NCI-H146 treated with DMSO at 0.1 percent for 48 hours (cell line): Measurements from ENCODE around the gene TSPAN11.
A peak's percentile ranks its signal among the peaks of the same experiment; 100 is the strongest.

Source experiments
- DNase-seq: peaks from one replicate; lab custom pipeline; 2025; ENCODE audit not compliant: unreplicated experiment; lab: John Stamatoyannopoulos, UW

The TSPAN11 gene

DNA sequence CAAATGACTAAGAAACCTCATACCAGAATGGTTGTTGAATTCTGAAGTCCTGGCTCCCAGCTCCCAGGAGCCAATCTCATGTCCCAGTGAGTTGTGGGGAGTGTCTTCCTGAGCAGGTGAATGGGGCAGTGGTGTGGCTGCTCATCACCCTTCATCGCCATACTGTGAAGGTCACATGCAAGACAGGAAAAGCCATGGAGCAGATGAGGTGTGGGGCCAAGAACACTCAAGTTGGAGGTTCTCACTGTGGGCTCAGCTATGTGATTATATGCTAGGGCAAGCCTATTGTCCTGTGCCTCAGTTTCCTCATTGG, 16.6 kb upstream of the TSPAN11 start:
- no peak for DNase-seq

DNA sequence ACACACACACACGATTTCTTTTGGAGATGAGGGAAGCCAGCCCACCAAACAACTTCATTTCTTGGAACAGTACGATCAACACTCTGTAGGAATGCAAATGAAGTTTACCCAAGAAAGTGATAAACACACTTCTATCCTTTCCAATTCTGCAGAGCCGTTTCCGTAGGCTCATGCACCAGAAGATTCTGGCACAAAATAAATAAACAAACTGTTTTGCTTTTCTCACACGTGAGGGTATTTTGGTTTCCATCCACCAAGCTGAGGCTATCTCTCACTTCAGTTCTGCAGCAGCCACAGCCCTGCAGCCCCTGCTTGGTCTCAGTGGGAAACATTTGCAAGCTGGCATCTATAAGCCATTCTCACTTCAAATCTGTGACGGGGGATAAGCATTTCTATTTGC, 15.3 kb upstream of the TSPAN11 start:
- no peak for DNase-seq

DNA sequence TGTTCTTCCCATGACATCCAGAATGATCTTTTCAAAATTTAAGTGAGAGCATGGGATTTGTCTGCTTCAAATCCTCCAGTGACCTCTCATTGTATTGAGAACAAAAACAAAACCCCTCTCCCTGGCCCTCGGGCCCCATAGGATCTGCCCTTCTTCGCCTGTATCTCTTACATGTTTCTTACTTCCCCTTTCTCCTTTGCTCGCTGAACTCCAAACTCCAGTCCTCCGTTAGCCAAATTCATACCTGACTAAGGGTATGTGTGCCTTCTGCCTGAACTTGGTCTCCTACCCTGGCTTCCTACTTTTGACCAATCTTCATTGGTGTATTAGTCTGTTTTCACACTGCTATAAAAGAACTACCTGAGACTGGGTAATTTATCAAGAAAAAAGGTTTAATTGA, 13.2 kb upstream of the TSPAN11 start:
- no peak for DNase-seq

DNA sequence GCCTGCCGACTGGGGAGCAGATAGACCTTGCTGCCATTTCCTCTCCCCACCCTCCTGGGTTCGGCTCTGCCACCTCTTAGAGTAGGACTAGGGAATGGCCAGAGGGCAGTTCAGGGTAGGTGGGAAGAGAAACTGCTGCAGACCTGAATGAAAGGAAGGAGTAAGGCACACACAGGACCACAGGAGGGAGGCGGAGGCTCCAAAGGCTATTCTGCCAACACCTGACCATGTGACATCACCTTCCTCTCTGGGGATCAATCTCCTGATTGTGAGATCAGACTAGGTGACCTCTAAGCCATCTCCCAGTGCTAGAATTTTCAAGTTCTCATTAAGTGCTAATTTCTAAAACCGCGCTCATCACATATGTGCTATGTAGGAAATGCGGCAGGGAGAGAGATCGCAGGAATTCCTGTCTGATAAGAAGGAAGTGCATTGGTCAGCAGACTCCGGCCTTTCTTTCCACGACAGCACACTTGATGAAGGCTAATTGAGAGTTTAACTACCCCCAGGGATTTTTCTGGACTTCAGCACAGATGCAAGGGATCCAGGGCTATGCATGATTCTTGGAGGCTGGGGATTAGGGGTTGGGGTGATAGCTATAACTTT, 11.5 kb upstream of the TSPAN11 start:
- DNase-seq: no peak

DNA sequence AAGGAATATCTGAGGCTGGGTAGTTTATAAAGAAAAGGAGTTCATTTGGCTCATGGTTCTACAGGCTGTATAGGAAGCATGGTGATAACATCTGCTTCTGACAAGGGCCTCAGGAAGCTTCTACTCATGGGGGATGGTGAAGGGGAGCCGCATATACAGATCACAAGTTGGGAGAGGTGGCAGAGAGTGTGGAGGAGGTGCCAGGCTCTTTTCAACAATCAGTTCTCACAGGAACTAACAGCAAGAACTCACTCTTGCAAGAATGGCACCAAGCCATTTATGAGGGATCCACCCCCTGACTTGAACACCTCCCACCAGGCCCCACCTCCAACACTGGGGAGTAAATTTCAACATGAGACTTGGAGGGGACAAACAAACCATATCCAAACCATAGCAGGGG, 3.5 kb upstream of the TSPAN11 start:
- no peak for DNase-seq

DNA sequence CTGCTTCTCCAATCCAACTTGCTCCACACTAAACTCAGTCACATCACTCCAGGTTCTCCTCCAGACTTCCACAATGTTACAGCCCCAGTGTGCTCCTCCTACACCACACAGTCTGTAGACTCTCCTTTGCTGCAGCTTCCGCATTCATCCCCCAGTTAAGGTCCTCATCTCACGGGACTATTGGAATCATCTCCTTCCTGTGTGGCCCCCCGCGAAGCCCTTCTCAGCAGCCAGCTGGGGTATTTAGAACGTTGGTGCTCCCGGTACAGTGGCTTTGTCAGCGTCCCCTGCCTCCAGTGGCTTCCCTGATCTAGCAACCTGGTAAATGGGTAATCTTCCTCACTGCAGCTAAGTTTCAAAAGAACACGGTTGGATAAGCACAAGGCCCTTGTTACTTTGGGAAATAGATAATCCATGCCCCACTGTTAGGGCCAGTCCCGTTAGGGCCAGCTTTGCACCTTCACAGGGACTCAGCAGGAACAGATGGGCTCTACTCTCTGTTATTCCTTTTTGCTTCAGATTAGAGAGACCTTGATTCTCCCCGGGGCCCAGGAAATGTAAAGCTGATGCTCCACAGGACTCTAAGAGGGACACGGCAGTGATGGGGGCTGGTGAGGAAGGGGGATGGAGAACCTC, 823 bp upstream of the TSPAN11 start:
- DNase-seq: no peak

DNA sequence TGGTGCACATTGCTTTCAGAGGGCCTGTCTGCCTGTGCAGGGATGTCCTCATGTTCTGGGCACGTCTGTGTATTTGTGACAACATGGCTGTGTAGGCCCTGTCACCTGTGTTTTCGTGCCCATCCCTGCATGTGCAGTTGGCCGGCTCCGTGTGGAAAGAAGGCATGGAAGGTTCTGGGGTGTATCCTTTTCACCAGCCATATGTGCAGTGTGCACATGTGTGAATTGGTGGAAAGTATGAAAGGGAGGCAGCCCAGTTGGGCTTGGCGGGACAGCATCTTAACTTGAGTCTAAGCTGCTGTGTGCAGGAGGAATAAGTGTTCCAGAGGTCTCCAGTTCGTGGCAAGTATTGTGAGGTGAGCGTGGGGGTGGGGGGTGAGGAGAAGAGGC, 669 bp downstream of the TSPAN11 start:
- no peak for DNase-seq

DNA sequence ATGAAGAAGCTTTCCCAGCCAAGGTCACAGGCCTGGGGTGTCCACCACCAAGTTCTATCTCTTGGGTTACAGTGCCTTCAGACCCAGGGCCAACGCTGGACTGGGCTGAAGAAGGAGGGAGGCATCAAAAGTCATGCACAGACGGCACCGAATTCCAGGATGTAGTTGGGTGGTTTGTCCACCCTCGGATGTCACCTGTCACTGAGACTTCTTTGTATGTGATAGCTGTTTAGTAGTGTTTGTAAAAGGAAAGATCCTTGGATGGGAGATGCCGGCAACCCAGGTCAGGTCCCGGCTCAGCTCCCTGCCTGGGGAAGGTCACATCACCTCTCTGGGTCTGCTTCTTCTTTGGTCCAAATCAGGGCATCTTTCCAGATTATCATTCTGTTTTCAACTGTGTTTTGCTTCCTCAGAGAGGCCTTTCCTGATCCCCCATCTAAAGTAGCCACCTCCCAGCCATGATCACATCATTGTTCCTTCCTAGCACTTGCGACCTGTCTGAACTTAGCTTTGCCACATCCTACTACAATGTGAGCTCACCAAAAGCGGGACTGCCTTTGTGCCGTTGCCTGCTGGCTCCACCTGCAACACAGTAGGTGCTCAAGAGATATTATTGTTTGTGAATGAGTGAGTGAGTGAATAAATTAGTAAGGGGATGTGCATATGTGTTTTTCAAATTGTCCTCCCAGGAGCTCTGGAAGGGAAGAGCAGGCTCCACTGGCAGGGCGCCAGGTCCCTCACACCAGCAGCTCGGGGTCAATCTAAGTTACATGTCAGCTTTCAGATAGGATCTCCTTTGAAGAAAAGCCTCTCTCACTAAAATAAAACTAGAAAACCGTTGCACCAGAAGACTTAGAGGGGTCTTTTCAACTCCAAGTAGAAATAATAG, 2.1 kb downstream of the TSPAN11 start:
- peak; percentile 55 for DNase-seq

DNA sequence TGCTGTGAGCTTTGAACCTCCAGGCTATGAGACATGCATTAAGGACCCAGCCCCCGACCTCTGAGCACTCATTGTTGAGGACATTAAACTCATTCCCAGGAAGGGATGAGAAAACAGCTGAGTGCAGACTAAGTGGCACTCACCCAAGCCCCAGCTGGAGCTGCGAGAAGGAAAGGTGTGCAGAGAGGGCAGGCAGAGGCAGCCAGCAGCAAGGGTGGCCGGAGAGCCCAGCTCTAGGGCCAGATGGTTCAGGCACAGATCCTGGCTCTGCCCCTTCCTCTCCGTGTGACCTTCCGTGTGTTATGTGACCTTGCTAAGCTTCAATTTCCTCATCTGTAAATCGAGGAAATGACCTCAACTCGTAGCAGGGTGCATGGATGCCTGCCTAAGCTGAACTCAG, 3.7 kb downstream of the TSPAN11 start:
- DNase-seq: no peak

DNA sequence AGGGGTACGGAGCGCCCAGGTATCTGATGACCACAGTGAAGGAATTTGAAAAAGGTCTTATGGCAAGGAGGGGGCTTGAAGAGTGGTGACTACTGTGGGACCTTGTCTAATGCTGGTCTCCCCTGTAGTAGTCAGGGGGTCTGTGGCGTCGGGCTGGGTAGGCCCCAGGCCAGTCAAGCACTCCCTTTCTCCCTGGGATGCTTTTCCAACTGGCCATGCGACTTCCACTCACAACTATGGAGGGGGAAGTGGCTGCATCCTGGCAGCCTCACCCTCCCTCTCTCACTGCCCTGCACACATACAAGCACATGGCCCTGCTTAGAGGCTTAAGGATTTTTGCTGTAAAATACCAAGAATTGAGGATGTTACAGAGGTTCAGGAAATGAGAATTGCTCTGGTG, 4.1 kb downstream of the TSPAN11 start:
- no peak for DNase-seq

DNA sequence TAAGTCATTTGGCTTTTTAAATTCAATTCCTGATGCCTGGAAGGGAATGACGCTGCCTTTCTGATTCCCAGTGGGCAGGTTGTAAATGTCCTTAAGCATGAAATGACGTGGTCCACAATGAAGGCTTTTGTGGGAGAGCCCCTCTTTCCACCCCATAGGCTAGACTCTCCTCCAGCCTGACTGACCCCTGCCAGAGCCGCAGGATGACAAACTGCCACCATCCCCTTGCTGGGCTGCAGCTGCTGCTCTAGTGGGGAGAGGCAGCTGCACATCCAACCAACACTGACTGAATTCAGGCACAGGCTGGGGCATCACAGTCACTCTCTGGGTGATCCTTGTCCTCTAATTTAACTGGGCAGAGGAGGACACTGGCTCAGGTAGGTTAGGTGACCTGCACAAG, 6.3 kb downstream of the TSPAN11 start:
- DNase-seq: no peak

DNA sequence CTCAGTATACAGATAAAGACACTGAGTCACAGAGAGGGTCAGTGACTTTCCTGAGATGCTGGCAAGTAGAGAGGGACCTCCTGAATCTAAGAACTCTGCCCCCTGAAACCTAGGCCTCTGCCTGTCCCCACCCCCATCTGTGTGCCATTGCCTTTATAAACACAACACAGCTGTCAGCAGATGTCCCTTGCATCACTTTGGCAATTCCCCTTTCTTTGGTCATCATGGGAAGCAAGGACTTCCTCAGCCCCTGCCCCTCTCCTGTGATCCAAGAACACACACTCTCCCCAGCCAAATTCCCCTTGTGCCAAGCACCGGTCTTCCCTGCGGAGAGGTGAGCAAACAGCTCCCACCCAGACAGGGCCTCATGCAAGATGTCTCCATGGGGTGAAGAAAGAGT, 8.3 kb downstream of the TSPAN11 start:
- no peak for DNase-seq

DNA sequence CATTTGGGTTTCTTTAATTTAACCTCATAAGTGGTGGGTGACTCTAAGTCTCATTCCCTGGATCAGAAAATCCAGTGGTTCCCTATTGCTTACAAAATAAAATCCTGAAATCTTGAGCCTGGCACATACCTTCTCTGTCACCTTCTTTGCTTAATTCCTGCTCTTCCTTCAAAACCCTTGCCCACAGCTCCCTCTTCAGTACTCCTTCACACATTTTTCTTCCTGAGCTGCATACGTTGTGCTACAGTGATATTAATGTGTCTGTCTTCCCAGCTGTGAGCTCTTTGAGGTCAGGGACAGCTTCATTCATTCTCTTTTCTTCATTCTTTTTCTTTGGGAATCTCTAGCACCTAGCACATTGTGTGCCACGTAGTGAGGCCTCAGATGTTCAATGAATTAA, 9.5 kb downstream of the TSPAN11 start:
- peak; percentile 74 for DNase-seq

DNA sequence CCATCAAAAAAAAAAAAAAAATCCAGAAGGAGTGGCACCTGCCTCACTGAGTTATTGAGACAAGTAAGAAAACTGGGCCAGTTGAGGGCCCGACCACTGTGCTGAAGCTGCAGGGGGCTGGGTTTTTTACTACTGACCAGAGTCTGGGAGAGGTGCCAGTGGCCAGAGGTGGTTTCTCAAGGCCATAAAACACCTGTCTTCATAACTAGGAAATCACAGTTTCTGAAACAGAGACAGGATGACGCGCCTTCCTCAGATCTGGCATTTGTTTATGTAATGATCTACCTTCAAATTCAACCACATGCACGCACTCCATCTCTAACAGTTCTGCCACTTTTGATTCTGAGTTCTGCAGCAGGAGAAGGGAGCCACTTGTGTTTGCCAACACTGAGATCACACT, 12.7 kb downstream of the TSPAN11 start:
- no peak for DNase-seq

DNA sequence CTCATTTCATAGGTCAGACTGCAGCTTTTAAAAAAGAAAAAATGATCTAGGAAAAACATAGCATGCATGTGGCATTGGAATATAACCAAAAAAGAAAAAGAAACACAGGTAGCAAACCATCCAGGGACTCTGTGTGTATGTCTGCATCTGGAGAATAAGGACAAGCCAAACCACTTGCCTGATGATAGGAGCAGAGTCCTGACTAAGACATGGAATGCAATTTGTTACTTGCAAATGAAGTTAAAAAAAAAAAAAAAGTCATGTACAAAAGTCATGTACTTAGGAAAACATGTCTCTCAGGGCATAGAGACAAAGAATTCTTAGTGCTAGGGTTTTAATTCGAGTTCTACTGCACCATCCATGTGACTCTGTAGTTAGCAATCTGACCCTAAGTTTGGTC, 15.9 kb downstream of the TSPAN11 start:
- no peak for DNase-seq

DNA sequence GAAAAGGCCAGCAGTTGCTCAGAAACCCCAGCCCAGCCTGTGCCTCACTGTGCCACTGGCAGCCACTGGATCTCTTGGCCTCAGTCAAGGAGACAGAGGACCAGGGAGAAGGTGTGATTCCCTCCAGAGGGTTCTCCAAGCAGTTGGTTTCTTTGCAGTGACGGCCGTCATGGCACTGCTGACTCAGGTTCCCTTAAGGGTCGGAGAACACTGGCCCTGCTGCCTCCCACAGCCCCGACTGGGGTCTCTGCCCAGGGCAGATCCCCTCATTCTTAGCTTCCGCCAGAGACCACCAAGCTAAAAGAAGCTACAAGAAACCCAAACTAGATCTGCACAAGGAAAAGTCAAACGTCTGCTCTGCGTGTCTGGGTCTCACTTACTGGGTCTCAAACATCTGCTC, 16.4 kb downstream of the TSPAN11 start:
- no peak for DNase-seq

DNA sequence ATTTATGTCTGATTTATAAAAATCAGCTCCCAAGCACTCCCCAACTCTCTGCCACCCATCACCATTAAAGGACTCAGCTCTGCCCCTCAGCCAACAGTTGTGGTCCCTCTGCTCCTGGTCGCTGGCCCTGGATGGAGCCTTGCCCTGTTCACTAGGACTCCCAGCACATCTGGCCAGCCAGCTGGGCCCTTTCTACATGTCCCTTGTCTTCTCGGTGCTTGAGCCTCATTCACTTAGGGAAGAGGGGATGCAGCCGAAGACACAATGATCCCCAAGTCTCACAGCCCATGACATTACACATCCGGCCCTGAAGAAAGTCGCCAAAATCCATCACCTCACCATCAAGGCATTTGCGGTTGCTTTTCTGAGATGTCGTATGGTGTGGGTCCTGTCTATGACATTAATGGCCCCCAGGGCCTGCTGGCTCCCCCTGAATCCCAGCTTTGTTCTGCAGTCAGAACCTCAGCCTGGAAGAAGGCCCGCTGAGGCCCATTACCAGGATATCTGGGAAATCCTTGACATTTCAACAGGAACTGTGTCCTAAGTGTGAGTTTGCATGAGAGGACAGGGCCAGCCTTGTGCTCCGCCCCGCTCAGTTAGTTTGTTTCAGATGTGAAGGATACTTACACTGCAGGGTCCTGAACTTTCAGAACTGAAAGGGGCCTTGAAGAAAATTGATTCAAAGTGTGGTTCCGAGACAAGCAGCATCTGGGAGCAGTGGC, 19.1 kb downstream of the TSPAN11 start:
- DNase-seq: no peak

DNA sequence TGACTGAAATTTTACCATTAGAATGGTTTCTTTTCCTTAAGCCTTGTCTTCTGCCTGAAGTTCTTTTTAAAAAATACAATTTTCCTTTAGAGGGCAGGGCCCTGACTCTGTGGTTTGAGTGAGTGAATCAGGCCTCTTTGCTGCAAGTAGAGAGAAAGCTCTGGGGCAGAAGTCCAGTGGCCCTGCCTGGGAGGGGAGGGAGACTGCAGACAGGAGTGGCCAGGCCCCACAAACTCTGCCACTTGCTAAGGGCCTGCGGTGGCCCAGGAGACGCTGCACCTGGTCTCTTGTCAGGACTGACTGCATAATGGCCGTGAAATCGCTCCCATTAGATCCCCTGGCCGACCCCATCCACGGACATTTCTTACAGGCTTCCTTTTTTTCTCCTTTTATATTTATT, 25.5 kb downstream of the TSPAN11 start:
- DNase-seq: no peak

DNA sequence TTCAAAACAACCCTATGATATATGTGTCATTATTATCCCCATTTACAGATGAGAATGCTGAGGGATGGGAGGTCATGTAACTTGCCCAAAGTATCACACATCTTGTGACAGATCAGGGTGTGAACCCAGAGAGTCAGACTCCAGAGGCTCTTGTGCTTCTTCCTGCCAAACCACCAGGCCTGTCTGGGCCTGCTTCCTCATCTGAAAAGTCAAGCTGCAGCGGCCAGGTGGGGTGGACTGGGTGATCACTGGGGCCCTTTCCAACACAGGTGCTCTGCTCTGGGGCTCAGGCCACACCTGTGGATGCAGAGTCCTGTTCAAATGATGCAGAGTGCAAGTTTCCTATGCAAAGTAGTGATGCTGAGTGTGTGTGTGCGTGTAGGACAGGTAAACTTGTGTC, 26.7 kb downstream of the TSPAN11 start:
- DNase-seq: no peak

DNA sequence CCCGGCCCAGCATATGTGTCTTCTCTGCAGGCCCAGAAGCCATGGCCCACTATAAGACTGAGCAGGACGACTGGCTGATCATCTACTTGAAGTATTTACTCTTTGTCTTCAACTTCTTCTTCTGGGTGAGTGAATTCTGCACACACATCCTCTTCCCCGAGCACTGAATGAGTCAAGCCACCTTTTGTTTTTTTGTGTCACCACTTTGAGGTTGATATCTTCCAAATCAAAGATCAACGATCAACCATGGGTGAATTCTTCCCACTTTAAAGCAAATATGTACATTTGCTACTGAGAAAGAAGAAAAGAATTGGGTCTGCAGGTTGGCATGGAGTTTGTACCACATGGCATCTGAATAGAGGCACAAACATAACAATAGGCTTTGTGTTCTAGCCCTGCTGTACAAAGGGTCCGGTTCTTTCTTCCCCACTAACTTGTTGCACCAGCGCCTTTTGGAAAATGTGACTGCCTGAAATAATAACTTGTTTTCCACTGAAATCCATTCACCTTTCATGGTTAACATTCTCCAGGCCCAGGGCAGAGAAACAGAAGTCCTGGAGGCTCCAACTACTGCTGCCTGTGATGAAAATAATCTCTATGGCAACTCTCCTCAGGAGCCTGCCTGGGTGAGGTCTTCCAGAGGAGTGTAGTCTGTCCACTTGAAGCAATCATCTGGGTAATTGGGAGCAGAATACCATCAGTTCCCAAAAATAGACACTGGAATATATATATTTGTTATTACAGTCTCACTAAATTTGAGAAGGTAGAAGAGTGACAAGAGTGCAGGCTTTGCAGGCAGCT, 27.6 kb downstream of the TSPAN11 start:
- no peak for DNase-seq

DNA sequence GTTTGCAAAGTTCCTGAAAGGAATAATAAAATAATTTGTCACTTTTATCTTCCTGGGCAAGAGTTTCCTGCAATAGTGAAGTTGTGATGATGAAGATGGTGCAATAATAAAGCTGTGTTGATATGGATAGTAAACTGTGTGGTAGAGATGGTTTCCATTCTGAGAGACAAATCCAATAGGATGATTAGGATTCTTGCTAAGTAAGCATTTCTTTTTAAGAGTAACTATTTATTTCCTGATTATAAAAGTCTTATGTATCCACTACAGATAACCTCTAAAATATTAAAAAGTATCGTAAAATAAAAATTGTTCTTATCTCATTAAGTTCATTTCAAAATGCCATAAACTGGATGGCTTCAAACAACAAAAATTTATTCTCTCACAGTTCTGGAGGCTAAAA, 28.7 kb downstream of the TSPAN11 start:
- DNase-seq: no peak
